GM18907 (cell line): Measurements from ENCODE around the gene S100PBP.
A peak's percentile ranks its signal among the peaks of the same experiment; 100 is the strongest.

Source experiments
- ATAC-seq: cut with Tn5 transposase; IDR thresholded peaks from one replicate; pipeline ENCODE4 v1.9.1; 2021; ENCODE audit warnings: mild to moderate bottlenecking, moderate library complexity; ENCODE audit not compliant: unreplicated experiment

Gene S100PBP

DNA sequence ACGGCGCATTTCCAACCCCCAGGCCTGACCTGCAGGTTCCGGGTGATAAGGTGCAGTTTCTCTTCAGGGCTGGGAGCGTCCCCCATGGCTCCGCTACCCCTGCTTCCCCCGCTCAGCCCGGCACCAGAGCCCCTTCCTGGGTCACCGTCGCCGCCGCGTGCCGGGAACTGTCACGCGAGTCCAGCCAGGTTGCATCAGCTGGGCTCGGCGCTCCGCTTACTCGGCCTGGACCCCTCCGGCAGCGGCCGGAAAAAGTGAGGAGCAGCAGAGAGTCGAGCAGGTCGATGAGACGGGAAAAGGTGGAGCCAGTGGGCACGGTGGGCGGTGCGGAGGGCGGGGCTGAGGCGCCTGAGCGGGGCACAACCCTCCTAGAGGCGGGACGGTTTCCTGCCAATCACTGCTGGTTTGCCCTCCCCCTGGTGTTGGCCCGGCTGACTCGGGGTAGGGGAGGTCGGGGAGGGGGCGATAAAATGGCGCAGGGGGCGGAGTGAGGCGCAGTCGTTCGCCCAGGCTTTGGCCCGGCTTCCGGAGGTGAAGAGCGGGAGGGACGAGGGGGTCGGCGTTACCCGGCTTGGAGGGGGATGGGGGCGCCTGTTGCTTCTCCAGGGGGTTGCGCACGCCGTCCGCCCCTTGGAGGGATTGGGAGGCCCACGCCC is at the start of gene S100PBP, which contains the start of gene YARS1:
Gene S100PBP (plus strand): TSS at position 495 of the 656 bp plus-strand sequence. CDS start 8,447 bp downstream, outside the sequence.
Gene YARS1 (minus strand): TSS at position 200 of the 656 bp plus-strand sequence. CDS start 114 bp downstream, at position 86.
- peak; percentile 84 for ATAC-seq

DNA sequence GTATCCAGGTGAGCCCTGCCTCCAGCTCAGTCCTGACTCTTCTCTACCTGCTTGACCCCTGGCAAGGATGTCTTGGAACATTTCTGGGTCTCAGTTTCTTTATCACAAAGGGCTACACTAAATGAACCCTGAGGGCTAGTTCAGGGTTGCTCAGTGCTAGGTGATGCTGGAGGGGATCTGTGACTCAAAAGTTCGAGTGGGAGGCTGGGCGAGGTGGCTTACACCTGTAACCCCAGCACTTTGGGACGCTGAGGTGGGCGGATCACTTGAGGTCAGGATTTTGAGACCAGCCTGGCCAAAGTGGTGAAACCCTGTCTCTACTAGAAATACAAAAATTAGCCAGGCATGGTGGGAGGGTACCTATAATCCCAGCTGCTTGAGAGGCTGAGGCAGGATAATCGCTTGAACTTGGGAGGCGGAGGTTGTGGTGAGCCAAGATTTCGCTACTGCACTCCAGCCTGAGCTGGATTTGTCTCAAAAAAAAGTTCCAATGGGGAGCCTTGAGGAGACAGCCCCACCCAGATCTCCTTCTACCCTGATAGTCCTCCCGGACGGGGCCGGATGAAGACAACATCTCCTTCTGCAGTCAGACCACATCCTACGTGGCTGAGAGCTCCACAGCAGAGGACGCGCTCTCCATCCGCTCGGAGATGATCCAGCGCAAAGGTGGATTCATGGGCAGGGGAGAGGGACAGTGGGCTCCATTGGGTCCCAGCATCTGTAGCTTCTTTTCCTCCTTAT is 49.2 kb upstream of the S100PBP start:
- no peak for ATAC-seq

DNA sequence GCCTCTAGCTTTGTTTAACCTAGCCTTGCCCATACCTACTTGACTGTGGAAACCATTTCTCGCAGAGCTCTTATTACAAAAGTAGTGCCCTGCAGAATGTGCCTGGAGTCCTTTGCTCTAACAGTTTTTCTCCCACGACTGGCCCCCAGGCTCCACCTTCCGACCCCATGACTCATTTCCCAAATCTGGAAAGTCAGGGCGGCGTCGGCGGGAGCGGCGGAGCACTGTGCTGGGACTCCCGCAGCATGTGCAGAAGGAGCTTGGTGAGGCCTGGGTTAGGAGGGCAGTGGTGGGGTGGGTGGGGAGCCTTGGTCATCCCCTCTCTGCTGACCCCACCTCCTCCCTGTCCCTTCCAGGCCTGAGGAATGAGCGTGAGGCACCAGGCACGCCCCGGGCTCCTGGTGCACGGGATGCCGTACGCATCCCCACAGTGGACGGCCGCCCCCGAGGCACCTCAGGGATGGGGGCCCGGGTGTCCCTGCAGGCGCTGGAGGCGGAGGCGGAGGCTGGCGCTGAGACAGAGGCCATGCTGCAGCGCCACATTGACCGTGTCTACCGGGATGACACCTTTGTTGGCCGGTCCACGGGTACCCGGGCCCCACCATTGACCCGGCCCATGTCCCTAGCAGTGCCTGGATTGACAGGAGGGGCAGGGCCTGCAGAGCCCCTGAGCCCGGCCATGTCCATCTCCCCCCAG is 47.8 kb upstream of the S100PBP start:
- no peak for ATAC-seq

DNA sequence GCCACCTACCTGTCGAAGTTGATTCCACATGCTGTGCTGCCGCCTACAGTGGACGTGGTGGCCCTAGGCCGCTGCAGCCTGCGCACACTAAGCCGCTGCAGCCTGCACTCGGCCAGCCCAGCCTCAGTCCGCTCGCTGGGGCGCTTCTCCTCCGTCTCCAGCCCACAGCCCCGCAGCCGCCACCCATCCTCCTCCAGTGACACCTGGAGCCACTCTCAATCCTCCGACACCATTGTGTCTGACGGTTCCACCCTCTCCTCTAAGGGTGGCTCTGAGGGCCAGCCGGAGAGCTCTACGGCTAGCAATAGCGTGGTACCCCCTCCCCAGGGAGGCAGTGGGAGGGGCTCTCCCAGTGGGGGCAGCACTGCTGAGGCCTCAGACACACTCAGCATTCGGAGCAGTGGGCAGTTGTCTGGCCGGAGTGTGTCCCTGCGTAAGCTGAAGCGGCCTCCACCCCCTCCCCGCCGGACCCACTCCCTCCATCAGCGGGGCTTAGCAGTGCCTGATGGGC is 47.2 kb upstream of the S100PBP start:
- no peak for ATAC-seq

DNA sequence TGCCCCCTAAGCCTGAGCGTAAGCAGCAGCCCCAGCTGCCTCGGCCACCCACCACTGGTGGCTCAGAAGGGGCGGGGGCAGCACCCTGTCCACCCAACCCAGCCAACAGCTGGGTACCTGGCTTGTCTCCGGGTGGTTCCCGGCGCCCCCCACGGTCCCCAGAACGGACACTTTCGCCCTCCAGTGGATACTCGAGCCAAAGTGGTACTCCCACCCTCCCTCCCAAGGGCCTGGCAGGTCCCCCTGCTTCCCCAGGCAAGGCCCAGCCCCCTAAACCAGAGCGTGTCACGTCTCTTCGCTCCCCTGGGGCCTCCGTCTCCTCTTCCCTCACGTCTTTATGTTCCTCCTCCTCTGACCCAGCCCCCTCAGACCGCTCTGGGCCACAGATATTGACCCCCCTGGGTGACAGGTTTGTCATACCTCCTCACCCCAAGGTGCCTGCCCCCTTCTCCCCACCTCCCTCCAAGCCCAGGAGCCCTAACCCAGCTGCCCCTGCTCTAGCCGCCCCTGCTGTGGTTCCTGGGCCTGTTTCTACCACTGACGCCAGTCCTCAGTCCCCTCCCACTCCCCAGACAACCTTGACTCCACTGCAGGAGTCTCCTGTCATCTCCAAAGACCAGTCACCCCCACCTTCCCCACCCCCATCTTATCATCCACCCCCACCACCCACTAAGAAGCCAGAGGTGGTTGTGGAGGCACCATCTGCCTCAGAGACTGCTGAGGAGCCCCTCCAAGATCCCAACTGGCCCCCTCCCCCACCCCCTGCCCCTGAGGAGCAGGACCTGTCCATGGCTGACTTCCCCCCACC is 46.5 kb upstream of the S100PBP start:
- no peak for ATAC-seq

DNA sequence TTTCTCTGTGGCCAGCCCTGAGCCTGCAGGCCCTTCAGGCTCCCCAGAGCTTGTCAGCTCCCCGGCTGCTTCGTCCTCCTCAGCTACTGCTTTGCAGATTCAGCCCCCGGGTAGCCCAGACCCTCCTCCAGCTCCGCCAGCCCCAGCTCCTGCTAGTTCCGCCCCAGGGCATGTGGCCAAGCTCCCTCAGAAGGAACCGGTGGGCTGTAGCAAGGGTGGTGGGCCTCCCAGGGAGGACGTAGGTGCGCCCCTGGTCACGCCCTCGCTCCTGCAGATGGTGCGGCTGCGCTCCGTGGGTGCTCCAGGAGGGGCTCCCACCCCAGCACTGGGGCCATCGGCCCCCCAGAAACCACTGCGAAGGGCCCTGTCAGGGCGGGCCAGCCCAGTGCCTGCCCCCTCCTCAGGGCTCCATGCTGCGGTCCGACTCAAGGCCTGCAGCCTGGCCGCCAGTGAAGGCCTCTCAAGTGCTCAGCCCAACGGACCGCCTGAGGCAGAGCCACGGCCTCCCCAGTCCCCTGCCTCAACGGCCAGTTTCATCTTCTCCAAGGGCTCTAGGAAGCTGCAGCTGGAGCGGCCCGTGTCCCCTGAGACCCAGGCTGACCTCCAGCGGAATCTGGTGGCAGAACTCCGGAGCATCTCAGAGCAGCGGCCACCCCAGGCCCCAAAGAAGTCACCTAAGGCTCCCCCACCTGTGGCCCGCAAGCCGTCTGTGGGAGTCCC is 45.7 kb upstream of the S100PBP start:
- ATAC-seq, result no peak

DNA sequence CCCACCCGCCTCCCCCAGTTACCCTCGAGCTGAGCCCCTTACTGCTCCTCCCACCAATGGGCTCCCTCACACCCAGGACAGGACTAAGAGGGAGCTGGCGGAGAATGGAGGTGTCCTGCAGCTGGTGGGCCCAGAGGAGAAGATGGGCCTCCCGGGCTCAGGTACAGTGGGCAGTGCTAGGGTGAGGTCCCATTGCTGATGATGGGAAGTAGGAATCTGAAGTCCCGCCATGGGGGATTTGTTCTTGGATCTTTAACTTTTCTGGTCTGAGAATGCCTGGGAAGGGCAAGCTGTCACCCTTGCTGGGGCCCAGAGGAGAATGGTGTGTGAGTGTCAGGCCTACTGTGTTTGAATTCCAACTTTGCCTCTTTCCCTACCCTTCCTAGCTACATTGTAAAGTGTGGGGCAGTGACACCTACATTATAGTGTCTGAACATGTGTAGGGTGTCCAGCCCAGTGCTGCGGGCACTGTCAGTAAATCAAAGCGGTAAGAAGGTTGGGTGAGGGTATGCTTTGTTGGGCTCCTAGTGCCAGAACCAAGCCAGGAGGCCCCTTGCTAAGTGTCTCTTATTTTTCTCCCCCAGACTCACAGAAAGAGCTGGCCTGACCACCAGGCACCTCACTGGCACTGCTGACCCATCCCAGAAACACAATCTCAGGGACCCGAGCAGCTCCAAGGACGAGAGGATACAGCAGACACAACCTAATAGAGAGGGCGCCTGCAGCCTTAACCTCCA is 45.0 kb upstream of the S100PBP start:
- no peak for ATAC-seq

DNA sequence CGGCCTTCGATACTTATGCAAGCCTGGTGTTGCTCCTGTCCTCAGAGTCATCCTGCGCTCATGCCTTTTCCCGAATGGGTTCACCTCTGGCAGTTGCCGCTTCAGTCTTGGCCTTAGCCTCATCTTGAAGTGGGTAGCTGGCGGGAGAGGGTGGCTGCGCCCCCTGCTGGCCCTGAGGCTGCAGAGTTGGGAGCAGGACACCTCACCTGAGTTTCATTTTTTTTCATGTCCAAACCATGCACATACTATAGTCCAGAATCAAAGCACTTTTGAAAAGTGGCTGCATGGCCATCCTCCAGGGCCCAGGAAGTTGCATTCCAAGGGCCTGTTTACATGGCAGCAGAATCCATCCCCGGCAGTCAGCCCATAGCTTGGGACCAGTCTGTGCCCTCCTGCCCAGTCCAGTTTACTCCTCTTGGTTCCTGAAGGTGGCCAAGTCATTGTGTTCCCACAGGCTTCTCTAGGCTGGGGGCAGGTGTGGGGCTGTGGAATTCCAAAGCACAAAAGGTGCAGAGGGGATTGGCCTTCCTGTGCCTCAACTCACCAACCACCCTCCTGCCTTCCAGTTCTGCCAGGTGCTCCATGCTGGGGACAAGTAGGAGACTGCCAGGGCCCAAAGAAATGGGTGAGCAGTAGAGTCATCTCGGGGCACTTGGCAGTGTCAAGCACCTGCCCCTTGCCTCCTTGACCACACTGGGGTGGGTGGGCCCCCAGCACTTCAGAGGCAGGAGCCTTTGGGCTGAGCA is 44.3 kb upstream of the S100PBP start:
- ATAC-seq, result peak; percentile 48

DNA sequence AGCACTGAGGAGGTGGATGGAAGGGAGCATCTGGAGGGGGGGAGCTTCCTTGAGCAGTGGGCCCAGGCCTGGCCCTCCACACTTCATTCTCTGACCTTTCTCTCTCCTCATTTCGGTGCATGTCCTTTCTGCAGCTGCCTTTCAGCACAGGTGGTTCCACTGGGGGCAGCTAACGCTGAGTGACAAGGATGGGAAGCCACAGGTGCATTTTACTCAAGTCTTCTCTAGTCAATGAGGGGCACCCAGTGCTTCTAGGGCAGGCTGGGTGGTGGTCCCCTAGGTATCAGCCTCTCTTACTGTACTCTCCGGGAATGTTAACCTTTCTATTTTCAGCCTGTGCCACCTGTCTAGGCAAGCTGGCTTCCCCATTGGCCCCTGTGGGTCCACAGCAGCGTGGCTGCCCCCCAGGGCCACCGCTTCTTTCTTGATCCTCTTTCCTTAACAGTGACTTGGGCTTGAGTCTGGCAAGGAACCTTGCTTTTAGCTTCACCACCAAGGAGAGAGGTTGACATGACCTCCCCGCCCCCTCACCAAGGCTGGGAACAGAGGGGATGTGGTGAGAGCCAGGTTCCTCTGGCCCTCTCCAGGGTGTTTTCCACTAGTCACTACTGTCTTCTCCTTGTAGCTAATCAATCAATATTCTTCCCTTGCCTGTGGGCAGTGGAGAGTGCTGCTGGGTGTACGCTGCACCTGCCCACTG is 43.5 kb upstream of the S100PBP start:
- ATAC-seq, result no peak

DNA sequence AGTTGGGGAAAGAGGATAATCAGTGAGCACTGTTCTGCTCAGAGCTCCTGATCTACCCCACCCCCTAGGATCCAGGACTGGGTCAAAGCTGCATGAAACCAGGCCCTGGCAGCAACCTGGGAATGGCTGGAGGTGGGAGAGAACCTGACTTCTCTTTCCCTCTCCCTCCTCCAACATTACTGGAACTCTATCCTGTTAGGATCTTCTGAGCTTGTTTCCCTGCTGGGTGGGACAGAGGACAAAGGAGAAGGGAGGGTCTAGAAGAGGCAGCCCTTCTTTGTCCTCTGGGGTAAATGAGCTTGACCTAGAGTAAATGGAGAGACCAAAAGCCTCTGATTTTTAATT is 43.0 kb upstream of the S100PBP start:
- ATAC-seq, result no peak

DNA sequence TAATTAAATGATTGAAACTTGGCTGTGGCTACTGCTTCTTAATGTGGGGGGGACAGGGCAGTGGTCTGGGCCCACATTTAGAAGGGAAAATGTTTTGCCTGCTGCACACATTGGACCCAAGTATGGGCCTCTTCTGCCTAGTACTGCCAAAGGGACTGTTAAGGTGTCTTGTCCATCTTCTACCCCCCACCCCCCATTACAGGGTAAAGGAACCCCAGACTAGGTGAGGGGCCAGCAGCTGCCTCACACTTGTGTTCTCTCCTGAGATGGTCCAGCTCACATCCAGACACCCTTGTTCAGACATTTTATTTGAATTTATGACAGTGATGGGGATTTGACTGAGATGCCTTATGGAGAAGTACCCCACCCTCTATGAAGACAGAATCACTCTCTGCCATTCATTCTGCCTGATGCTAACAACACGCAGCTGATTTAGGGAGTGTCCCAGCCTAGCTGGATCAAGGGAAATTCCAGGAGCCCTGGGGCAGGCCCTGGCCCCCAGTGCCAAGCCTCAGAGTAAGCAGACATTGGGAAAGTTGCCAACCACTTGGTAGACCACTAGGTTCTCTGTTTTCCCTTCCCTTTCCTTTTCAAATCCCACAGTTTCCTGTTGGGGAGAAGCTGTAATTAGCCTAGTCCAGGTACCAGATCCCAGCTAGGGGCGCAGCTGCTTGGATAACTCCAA is 42.4 kb upstream of the S100PBP start:
- no peak for ATAC-seq

DNA sequence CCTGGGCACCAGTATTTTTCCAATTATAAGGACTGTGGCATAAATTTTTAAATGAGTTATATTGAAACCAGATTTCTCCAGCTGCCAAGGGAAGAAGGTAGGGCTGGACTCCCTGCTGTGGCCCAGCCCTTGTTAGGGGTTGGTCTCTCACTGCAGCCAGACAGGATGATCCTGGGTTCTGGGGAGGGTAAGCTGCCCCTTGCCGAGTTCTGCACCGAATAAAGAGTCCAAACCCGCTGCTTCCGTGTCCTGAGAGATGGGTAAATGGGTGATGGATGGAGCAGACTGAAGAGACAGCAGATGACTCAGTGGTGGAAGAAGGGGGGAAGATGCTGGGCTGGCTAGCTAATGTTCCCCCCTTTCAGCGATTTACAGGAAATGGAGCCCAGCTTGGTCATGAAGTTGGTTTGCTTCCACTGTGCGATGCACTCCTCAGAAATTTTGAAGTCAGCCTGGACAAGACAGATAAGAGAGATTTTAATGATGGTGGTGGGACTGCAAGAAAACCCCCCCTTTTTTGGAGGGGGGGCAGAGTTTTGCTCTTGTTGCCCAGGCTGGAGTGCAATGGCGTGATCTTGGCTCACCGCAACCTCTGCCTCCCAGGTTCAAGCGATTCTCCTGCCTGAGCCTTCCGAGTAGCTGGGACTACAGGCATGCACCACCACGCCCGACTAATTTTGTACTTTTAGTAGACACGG is 41.7 kb upstream of the S100PBP start:
- ATAC-seq, result no peak

DNA sequence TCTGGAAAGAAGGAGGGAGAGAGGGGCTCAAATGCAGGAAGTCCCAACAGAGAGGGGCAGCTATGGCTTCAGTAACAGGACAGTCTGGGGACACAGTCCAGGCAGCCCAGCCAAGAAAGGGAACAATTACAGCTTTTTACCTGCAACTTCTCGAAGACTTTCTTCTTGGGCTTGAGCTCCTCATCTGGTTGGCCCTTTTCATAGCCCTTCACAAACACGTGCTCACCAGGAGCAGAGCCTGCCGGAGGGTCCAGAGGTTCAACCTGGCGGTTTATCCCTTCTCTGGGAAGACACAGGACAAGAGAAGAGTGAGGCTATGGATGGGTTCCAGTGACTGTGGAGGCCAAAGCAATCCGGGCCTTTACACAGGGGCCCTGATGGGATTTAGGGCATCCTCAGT is 38.2 kb upstream of the S100PBP start:
- ATAC-seq, result no peak

DNA sequence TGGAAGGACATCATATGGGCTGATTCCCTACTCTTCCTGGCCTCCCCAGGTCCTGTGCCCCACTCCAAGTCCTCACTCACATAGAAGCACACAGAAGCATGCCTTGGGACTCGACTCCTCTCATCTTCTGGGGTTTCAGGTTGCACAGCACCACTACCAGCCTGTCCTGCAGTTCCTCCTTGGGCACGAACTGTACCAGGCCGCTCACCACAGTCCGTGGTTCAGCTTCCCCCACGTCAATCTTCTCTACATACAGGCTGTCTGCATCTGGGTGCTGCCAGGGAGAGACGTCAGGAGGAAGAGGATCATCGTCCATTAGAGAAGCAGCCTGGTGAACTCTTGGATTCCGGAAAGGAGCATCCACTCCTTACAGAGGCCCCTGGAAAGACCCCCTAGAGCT is 37.4 kb upstream of the S100PBP start:
- no peak for ATAC-seq

DNA sequence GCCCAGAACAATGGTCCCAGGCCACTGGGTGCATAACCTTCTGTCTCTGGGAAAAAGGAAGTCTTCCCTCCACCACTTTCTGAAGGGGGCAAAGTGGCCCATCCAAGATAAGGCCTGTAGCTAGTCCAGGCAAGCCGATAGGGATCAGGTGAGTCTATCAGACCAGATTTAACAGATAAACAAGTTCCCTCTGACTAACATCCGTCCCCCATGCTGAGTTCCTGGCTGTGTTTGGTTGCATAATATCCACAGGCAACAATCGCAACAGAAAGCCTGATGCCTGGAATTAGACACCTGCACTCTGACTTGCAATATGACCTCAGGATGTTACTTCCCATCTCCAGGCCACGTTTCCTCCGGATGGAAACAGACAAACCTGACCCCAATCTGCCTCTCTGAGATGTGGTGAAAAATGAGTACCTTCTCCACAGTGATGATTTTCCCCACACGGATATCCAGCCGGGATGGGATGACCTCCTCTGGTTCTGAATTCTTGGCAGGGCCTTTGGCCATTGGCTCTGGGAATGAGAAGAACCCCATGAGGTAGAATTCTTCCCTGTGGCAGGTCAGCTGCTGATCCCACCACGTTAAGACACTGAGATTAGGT is 36.7 kb upstream of the S100PBP start:
- no peak for ATAC-seq

DNA sequence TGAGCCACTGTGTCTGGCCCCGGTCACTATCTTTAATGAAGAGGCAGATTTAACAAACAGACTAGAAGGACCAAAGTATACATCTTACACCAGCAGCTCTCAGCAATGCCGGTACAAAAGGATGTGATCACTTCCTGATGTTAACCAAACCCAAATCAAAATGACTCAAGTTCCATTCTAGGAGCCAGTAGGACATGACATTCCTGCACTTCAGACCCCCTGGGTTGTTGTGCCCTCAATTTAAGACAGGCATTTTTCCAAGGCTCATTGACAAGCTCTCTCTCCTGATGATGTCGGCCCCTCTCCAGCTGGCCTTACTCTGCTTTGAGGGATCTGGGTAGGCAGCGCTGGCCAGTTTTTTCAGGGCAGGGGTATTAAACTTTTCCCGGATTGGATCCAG is 35.4 kb upstream of the S100PBP start:
- no peak for ATAC-seq

DNA sequence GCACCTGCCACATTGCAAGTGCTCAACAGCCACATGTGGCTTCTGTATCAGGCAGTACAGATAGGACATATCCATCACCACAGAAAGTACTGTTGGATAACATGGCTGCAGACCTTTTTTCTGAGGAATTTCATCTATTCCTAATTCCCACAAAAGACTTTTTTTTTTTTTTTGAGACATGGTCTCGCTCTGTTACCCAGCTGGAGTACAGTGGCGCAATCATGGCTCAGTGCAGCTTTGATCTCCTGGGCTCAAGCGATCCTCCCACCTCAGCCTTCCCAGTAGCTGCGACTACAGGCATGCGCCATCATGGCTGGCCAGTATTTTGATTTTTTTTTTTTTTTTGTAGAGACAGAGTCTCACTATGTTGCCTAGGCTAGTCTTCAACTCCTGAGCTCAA is 33.6 kb upstream of the S100PBP start:
- no peak for ATAC-seq
